Endothelial cell of hepatic sinusoid (primary cell): ENCODE measurements around the gene AUTS2.

Source experiments
- in situ Hi-C: cut with HindIII; loops from 2 replicates; pipeline ENCODE4 v1.10.0; 2017; ENCODE audit warnings: low sequenced_read_pairs

The AUTS2 gene

DNA sequence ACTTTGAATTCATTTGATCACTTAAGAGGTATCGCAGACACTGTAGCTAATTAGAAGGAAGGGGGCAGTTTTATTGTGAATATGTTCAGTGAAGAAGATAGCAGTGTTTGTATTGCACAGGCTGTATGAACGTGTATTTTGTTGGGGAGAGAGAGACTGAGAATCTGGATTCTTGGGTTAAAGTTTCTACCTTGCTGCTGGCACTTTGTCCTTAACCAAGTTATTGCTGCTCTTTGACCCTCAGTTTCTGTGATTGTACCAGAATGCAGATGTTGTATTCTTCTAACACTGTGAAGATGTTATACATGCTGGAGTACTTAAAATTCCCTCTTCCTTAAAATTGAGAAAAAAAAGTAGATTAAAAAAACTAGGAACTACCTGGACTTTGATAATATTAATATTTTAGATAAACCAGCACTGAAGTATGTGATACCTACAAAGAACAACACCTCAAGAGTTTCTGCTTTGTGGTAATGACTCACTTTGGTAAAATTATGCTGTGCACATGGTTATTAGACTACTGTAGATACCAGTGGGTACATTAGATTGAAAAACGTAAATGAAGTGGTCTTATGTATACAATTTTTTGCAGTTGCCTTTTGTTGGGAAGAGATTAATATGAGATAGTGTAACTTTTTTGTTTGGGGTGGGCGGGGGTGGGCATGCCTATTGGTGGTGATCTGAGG lies 321.3 kb downstream of the AUTS2 start:
- in situ Hi-C loops, result no loop called here

DNA sequence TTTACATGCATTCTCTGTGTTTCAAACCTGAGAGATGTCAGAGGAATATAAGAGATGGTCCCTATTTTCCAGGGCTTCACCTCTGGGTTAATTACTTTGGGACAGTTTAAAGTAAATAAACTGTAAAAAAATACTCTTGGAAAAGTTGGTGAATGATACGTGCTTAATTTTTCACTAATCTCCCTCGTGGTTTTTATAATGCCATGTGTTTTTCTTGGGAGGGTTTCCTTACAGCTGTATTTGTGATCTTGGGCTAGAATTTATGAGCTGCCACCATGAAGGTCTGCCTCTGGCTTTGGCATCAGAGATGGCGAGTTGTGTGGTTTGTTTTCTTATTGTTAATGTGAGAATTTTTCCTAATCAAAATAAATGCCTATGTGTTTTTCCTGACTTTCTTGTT lies 322.5 kb downstream of the AUTS2 start:
- in situ Hi-C loops, result no loop called here

DNA sequence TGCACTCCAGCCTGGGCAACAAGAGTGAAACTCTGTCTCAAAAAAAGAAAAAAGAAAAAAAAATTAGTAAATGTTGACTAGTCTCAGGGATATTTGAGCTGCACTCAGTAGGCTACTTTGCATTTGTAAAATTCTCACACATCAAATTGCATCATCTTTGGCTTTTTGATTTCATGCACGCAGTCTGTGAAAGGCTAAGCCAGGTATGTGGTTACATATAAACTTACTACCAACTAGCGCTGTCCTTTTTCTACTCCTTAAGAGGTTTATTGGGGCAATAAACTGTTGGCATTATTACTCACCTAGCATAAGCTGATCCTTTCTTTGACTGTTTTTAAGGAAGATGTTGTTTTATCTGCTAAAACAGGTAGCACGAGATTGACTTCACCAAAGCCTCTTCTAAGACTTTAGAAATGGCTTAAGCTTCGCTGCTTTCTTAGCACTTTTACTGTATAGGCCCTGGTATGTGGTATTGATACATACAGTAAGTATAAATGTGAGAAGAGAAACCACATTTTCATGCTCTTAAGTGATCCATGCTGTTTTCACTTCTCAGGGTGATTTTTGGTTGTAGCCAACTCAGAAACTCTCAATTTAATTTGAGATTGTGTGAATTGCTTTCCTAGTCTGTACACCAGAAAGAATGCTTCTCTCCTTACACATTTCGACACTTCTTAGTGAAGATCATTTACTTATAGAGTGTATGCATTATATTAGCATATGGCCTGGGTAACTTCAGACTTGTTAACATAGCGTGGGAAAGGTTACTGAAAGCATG lies 323.9 kb downstream of the AUTS2 start:
- in situ Hi-C loops, result no loop called here

DNA sequence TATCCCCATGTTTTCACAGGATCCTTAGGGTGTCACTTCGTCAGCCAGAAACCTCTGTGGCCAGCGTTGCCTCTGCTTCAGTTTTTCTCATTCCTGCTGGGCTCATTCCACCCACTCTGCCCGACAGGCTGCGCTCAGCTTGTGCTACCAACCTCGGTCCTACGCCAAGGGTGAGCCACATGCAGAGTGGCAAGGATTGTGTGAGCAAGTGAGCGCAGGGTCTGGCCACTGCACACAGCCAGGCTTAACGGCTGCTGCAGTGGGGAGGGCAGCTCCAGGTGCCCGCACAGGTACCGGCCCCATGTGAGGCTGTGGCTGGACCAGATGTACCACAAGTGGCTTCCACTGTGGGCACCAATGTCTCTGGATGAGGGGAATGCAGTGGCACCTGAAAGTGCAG lies 329.2 kb downstream of the AUTS2 start:
- in situ Hi-C loops, result no loop called here

DNA sequence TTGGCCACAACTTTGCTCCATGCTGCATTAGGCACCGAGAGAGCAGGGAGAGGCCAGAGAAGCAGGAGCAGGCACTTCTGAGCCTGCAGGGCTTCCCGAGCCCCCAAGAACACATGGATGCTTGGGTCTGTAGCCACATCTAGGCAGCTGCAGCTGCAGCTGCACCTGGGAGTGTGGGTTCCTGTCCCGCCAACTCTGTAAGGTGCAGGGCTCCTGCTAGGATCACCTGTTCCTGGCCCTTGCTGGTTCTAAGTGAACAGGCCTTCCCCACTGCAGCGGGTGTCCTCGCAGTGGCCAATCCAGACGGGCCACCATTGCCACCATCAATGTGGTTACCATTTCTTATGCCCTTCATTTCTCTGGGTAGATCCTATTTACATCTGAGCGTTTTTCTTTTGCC lies 330.3 kb downstream of the AUTS2 start:
- in situ Hi-C loops, result no loop called here

DNA sequence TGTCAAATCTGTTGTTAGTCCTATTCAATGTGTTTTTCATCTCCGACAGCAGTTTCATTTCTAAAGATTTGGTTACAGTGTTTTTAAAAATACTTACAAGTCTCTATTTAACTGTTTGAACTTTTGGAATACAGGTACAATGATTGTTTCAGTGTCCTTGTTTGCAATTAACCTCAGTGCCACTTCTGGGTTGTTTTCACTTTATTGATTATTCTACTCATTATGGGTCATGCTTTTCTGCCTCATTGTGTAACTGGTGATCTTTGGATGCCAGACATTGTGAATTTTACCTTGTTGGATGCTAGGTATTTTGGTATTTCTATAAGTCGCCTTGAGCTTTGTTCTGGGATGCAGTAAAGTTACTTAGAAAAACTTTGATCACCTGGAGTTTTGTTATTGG lies 331.3 kb downstream of the AUTS2 start:
- in situ Hi-C loops, result no loop called here

DNA sequence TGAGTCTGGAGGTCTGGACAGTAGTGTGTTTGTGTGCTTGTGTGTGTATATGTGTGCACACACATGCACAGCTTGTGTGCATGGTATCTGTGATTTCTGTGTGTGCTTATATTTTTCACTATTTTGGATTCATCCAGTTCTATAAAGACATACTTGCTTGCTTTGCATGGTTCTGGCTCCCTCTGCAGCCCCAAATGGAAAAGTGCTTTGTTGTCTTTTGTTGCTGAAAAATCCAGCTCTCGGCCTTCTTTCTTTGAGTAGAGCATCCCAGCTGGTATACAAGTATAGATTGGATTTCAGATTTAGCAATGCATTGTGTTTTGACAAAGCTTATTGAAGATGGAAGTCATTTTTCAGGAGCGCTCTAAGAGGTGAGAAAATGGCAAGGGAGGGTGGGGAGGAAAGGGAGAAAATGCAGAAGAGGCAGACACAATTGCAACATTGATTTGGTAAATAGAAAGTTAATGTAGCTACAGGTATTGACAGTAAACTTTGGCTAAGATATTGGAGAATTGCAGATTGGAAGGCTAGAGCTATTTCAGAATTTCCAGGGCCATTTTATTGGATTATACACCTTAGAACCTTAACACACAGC lies 333.9 kb downstream of the AUTS2 start:
- in situ Hi-C loops, result no loop called here

DNA sequence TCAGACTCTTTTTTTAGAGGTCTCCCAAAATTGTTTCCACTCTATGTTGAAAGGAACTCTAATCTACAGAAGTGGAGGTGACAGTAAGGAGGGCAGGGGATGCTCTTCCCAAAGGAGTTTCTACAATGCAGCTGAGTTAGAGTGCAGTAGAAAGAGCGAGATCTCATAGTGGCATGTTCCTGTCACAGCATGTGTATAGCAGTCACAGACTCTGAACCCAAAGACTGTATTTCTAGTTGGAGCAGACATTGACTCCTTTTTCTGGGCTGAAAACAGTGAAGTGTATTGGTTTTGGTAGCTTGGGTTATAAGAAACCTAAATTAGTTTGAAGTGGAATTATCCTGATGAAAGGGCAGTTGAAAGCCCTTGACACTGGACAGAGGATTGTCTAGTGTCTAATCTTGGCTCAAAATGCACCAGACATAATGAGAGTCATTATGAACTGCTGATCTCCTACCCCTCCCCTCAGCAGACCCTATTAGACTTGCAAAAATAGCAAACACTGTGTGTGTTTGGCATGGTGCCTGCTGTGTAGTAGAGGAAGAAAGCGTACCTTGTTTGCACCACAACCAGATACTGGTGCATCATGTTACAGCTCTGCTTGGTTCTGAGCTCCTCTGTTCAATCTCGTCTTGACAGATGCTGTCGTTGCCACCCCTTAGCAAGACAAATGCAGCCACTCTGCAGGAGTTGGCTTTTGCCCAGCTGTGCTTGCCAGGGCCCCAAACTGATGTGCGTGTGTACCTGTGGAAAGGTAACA lies 336.0 kb downstream of the AUTS2 start:
- in situ Hi-C loops, result no loop called here

DNA sequence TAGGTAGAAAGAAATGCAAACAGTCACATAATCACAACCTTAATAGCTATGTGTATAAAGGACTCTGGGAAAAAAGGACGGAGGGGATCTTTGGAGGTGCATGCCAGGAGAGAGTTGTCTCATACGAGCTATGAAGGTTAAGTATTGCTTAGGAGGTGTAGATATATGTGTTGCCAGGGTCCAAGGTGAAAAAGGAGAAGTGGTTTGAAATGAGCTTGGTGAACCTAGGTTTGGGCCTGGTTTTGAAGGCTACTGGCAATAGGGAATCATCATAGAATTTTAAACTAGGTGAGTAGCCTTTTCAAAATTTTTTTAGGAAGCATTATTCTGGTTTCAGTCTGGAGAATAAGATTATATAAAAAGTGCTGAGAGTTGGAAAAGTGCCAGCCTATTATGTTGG lies 336.8 kb downstream of the AUTS2 start:
- in situ Hi-C loops, result no loop called here

DNA sequence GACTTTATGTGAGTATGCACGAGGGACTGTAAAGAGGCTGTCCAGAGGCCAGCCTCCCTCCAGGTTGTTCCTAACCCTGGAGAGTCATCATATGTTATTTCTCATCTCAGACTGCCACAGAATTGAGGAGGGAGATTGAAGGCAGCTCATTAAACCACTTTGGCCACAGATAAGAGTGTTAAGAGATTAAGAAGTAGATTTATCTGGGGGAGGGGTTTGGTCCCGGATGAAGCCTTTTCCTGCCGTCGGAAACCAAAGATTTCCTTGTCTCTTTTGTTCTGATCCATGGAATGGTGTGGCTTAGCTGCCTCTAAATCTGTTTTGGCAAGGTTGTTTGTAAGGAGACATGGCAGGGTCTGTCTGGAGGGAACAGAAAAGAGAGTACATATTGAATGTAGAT lies 338.8 kb downstream of the AUTS2 start:
- in situ Hi-C loops, result no loop called here

DNA sequence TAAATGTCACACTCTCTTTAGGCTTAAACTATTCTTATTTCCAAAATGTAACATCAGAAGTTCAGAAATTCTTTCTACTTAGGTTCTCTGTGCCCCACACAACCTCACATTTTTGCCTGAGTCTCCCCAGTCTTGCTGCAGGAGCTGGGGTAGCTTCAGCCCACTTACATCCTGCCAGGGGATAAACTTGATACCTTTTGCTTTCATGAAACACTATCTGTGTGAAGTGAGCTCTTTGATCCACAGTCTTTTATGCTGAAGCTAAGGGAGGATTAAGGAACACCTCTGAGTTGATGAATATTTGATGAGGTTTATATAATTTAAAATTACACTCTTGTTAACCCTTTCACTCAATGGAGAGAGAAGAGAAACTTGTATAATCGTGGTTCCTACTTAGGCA lies 341.0 kb downstream of the AUTS2 start:
- in situ Hi-C loops, result no loop called here

DNA sequence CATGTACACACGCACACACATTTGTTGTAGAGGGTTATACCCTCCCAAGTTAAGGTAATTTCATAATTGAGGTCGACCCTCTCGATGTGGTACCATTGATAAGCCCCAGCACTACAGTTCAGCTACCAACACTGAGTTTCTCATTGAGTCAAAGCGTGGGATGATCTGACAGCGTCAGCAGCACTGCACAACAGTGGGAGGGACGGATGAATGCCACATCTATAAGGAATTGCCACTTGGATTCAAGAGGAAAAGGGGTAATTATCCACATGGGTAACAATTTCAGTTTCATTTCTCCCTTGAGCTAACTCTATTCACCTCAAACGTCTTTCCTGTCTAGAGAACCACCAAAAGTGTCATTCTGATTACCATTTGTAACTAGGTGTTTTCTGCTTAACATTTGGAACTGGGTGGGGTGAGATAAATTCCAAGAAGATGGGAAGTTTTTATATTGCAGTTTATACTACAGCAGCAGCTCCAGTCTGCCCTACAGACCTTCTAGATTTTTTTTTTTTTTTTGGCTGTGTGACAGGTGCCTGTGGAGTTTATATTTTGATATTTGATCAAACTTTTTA lies 342.9 kb downstream of the AUTS2 start:
- in situ Hi-C loops, result no loop called here

DNA sequence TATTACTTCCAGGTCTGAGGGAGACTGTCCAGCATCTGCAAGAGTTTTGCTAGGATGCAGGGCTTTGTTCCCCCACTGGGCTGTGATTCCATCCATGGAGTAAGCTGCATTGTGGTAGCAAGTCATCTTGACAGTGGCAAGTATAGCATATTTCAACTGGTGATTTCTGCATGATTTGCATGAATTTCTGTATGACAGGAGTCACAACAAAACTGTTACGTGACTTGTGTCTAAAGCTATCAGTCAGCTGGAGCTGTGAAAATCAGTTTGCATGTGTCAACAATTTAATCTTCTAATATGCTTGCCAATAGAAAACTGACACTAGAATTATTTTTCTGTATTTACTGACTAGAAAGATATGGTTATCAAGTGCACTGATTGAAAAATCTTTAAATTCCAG lies 344.3 kb downstream of the AUTS2 start:
- in situ Hi-C loops, result no loop called here

DNA sequence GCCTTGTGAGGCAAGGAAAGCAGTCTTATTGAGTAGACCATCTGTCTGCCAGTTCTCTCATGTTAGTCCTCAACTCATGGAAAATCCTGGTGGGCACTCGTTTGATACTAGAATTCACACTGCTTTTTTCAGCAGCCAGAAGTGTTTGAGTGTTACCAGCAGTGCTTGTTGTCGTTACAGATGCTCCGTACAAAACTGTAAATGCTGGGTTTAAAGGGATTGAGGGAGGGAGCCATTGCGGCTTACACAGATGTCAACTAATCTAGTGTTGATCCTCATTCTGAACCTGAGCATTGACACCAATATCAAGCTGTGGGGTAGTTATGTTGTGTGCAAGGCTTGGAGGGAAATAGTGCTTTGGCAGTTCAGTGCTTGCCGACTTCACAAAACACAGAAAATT lies 348.6 kb downstream of the AUTS2 start:
- in situ Hi-C loops, result no loop called here

DNA sequence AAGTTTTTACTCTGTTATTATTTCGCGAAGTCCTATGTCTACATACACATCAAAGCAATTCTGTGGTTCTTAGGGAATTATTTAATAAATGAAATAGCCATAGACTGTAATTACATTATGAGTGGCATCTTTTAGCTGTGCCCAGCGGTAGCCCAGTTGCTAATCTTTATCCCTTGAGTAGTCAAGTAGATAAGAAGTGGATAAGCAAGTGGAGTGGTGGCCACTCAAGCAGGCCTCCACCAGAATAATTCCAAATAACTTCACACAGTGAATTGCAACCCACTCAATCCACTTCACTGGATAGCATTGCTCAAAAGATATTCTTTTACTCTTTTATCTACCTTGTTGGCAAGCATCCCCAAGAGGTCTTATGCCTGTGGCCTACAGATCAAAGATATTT lies 349.7 kb downstream of the AUTS2 start:
- in situ Hi-C loops, result no loop called here

DNA sequence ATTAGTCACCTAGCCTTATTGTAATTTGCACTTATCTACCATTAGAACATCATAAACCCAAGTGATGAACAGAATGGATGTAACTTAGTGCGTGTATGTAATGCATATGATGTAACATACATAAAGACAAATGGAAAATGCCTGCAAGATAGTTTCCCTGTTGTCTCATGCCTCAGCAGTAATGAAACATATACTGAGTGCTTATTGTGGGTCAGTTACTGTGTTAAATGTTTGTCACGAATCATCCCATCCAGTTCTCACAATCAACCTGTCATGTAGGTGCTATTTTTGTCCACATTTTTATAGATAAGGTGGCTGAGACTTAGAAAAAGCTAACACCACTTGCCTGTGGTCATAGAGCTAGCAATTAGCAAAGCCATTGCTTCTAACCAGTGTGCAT lies 350.8 kb downstream of the AUTS2 start:
- in situ Hi-C loops, result no loop called here

DNA sequence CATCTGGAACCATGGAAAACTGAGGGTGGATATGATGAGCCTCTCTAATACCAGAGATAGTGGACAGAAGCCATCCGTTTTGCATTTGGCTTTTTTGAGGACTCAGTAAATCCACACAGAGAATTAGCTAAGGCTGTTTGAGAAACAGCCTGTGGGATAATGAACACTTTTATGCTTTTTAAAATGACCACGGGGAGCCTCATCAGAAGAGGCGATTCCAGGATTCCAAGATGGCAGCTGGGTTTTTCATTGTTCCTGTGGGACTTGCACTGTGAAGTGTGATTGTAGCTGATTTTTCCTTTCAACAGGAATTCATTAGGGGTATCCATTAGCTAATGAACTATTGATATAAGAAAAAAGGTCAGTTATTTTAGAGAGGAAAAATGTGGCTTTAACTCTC lies 353.2 kb downstream of the AUTS2 start:
- in situ Hi-C loops, result no loop called here

DNA sequence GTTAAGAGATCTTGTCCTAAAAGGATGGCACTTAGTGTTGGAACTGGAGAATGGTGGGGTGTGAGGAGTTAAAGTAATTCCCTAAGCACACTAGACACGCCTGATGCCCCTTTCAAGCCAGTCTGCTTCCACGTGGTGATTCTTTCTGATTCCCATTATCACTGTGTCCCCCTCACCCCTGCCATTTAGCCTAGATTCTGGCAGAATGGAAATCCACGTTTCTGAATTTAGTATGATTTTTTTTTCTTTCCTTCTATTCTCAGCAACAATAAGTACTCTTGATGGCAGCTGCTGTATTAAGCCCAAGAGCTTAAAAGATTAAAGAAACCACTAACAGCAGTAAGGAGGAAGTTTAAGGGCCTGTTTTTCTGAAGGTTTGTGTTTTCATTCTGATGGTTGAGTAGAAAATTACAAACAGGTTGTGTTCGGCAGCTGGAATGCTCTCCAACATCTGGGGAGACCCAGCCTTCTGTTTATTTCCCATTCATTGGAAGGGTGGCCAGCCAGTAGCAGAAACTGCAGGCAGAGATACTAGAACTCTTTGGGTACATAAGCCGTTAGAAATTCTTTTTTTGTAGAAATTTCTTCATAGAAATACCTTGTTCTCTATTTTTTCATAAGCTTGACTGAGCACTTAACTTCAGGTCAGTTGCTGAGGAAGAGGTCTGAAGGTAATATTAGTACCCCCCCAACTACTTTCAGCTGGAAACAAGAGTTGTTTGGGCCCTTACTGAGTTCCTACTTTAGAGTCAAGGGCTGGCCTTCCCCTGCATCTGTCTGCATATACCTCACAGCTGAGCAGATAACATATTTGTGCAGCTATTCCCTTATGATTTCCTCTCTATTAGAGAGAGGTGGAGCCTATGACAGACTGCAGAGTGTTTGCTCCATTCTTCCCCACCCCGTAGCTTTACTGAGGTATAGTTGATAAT lies 355.1 kb downstream of the AUTS2 start:
- in situ Hi-C loops, result no loop called here

DNA sequence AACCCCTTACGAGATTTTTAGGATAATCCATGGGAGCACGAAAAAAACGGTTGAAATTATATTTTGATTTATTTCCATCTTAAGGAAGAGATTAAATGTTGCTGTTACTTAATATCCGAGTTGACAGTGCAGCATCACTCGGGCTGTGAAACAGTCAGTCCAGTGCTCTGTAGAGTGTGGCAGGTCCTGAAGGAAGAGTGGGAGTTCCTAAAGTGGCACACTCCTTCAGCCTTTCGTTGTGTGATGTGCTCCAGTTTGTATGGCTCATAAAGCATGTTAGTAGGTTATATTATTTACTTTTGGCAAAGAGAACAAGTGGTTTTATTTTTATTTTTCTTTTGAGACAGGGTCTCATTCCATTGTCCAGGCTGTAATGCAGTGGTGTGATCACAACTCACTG lies 358.3 kb downstream of the AUTS2 start:
- in situ Hi-C loops, result no loop called here

DNA sequence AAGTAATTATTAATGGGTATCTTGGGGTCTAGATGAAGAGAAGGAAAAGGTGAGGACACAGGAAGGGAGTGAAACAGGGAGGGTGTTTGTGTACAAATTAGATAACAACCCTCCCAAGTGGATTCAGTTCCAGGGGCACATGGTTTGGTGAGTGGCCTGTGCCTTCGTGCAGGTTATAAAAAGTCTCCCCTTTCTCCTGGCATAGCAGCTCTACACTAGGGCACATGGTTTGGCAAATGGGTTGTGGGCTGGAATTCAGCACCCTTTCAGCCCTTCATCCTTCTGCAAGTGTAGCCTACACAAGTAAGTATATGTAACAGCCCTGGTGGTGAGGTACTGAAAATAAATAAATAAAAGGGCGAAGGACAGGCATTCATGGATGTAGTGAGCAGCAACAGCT lies 359.4 kb downstream of the AUTS2 start:
- in situ Hi-C loops, result no loop called here
